Medulla oblongata (tissue), 1 donor: ENCODE data around the gene ALOX12.
"Not testable (repeated sequence)": the region's sequence is repeated elsewhere in the genome, so short reads cannot be mapped to it uniquely, and the experiment has no call there.

Experiments
- DNase-seq: peaks from one replicate; pipeline ENCODE4 v3.0.0-alpha.2; 2015; ENCODE audit errors: extremely low spot score

Gene ALOX12

DNA sequence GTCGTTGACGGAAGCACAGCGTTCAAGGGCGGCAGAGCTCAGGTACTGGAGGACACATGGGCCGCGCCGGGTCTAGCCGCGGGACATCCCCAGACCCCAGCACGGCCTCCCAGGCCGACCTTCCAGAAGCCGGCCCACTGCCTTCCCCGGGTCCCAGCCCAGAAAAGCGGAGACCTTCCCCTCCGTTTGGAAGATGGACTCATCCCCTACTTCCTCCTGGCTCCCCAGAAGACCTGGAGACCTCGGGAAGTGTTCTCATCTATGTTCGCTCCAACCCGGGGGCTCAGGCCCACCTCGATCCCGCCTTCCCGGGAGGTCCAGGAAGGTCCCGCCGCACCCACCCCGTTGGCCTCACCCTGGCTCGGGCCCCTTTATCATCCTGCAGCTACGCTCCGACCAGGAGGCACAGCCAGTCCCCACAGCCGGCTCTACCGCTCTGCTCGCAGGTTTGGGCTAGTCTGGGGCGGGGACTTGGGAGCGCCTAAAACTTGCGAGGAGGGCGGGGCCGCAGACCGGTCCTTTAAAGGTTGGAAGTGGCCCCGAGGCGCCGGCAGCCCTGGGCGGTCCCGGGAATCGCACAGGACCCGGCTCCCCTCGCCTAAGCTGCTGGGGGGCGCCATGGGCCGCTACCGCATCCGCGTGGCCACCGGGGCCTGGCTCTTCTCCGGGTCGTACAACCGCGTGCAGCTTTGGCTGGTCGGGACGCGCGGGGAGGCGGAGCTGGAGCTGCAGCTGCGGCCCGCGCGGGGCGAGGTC is at the start of gene ALOX12:
Gene ALOX12 (plus strand): TSS at position 550 of the 756 bp plus-strand sequence. CDS start 69 bp downstream, at position 619.
- DNase-seq, result no peak

DNA sequence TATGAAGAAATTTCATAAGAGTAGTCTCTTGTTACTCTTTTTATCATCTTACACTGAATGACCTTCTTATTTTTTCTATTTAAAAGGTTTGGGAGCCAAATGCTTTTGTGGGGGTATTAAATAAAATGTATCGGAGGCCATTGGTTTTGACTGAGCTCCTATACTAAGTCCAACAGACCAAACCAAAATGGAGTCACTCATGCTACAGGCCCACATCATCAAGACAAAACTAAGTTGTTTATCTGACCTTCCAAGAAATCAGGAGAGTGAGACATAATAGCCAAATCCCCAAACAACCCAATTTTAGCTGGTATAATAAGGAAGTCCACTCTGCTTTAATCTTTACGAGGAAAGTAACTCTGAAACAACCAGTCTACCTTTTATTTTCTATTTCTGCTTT is 48.1 kb upstream of the ALOX12 start:
- DNase-seq, result no peak

DNA sequence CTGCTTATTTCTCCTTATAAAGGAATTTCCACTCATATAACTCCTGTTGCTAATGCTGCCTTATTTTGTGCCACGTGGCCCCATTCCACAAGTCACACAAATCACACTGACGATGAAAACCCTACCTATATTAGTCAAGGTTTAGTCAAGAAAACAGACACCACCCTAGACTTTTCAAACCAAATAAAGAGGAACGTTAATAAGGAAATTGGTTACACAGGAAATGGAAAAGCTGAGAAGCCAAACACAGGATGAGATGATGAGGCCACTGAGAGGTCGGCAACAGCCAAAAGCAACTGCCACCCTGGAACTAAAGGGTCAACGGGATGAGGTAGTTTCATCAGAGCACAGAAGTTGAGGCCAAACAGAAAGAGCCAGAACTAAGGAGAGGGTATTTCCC is 47.3 kb upstream of the ALOX12 start:
- DNase-seq, result no peak

GRCh38 chr17:6948976-6949375 is 46.9 kb upstream of the ALOX12 start:
- DNase-seq, result no peak

GRCh38 chr17:6950938-6951337 is 44.9 kb upstream of the ALOX12 start:
- DNase-seq, result not testable (repeated sequence)

DNA sequence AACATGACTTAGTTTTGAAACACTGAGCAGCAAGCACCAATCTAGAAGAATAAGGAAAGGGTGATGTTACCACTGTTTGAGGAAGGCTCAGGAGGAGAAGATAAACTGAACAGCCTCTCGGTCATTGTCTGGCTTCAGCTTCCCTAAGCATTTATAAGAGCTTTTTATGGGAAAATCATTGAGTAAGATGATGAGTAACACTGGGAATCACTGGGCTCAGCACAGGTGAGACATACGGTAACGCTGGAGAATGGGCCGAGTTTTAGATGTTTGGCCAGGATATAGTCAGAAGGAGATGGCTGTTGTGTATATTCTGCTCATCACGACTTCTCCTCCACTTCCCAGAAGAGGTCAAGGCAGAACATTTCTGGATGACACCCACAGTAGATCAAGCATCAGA is 42.2 kb upstream of the ALOX12 start:
- DNase-seq, result no peak

GRCh38 chr17:6959700-6960099 is 36.1 kb upstream of the ALOX12 start:
- no peak for DNase-seq

DNA sequence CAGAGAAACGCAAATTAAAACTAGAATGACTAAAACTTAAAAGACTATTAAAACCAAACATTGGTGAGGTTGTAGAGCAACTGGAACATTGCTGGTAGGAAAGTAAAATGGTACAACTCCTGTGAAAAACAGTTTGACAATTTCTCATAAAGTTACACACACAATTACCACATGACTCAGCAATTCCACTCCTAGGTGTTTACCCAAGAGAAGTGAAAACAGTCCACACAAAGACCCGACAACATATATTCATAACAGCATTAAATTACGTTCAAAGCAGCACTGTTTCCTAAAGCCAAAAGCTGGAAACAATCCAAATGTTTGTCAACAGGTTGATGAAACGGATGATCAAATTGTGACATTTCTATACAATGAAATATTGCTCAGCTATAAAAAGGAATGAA is 26.5 kb upstream of the ALOX12 start:
- DNase-seq, result no peak

GRCh38 chr17:6970992-6971391 is 24.9 kb upstream of the ALOX12 start:
- no peak for DNase-seq

DNA sequence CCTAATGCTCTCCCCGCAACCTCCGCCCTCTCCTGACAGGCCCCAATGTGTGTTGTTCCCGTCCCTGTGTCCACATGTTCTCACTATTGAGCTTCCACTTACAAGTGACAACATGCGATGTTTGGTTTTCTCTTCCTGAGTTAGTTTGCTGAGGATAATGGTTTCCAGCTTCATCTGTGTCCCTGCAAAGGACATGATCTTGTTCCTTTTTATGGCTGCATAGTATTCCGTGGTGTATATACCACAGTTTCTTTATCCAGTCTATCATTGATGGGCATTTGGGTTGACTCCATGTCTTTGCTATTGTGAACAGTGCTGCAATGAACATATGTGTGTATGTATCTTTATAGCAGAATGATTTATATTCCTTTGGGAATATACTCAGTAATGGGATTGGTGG is 16.4 kb upstream of the ALOX12 start:
- DNase-seq, result not testable (repeated sequence)

DNA sequence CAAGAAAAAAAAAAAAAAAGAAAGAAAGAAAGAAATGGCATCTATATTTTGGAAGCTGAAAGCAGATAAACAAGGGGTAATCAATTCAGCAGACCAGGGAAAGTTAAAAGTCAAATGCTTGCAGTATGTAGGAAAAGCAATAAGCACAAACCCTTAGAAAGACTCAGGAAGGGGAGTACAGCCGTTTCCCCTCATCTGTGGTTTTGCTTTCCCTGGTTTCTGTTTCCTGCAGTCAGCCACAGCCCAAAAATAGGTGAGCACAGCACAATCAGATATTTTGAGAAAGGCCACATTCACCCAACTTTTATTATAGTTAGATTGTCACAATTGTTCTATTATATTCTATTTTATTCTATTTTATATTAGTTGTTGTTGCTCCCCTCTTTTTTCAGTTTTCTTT is 14.4 kb upstream of the ALOX12 start:
- no peak for DNase-seq

GRCh38 chr17:6985266-6985665 is 10.6 kb upstream of the ALOX12 start:
- no peak for DNase-seq

DNA sequence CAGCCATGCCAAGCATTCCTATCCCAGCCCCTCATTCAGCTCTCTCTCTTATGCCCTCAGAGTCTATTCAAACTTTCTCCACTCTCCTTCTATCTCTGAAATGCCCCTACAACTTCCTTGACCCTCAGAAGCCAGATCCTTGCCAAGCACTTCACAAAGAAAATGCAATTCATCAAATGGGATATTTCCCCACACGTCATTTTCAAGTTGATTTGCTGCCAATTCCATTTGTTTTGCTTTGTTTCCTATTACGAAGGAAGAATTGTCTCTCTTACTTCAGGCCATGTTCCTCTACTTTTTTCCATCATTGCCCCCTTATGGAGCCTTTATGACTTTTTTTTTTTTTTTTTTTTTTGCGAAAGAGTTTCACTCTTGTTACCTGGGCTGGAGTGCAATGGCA is 9.2 kb upstream of the ALOX12 start:
- no peak for DNase-seq

GRCh38 chr17:6989779-6990178 is 6.1 kb upstream of the ALOX12 start:
- no peak for DNase-seq

DNA sequence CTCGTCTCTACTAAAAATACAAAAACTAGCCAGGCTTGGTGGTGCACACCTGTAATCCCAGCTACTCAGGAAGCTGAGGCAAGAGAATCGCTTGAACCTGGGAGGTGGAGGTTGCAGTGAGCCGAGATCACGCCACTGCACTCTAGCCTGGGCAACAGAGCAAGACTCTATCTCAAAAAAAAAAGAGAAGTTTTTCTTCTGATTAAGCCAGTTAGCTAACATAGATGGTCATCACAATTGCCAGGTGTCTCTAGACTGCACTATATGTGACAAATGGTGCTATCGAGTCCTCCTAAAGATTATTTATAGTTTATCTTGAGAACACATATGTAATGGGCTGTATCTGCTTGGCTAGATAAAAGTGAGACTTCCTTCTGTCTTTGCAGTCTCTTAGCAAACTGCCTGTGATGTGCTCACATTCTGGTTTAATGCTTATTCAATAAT is 2.2 kb upstream of the ALOX12 start:
- not testable (repeated sequence) for DNase-seq

GRCh38 chr17:6994118-6994598 is 1.7 kb upstream of the ALOX12 start:
- DNase-seq, result no peak

GRCh38 chr17:6994666-6995256 is 1.1 kb upstream of the ALOX12 start:
- DNase-seq, result no peak

DNA sequence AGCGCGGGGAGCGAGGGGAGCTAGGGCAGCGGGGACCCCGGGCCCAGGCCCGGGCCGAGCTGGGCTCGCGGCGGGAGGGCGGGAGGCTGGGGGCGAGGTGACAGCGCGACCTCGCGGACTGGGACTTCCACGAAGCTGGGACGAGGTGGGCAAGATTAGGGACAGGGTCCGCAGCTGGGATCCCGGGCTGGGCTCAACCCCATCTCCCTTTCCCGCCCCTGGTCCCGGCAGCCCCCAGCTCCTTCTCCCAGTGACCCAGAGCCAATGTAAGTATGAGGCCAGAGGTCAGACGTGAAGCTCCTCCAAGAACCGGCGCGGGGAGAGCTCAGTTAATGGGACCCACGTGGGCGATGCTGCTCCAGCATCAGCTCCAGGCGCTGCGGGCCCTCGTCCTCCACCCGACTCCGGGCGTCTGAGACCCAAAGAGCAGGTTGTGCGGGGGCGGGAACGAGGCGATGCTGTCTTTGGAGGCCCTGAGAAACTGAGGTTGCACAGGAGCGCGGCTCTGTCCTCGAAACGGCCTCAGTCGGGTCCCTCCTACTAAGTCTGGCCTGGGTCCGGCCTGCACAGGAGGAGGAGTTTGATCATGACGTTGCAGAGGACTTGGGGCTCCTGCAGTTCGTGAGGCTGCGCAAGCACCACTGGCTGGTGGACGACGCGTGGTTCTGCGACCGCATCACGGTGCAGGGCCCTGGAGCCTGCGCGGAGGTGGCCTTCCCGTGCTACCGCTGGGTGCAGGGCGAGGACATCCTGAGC is 585 bp downstream of the ALOX12 start:
- DNase-seq, result no peak

DNA sequence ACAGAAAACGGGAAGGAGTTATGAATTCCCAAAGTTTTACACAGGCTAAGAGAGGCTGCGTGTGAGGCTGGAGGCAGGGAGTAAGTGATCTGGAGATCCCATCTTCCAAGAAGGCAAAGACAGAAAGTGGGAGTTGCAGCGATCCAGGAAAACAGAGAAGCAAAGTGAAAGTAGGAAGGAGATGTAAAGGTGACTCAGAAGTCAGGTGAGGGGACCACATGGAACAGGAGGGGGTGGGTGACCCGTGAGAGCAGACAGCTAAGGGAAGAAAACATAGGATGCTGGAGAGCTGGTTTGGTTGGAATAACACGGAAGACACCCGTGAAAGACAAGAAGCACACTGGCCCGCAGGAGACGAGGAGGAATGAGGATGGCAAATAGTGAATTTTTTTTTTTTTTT is 1.3 kb downstream of the ALOX12 start:
- DNase-seq, result no peak

GRCh38 chr17:6998855-6999508 is 3.1 kb downstream of the ALOX12 start:
- no peak for DNase-seq

- no peak for DNase-seq
Measured at GRCh38 chr17:7001318-7001961, 5.6 kb downstream of the ALOX12 start.
